SK-N-SH (cell line): ENCODE data around the gene OR8B12. TPM values are rescaled to one million over a fixed set of nuclear protein-coding genes. Genes with fewer than 3 reads are reported as not detected.

ENCODE experiments used
- CTCF ChIA-PET: fragments of 300-600, 350-600 bp; formaldehyde crosslinking; extraction: SDS; loops from one replicate; lab custom pipeline; 2021; lab: Yijun Ruan, JAX
- POLR2A ChIA-PET: fragments of 350-600 bp; sonication (Branson Sonifier 250); formaldehyde crosslinking; extraction: SDS; loops from one replicate; lab custom pipeline; 2020; ENCODE audit warnings: antibody characterized with exemption, inconsistent platforms; lab: Yijun Ruan, JAX
- DNase-seq: peaks from one replicate; pipeline ENCODE4 v3.0.0; 2012
- H2AFZ ChIP-seq: fragments of 200-600 bp; sonication (generic); 2 replicates; pipeline ENCODE4 v1.8.1; 2016; ENCODE audit warnings: antibody characterized with exemption, mild to moderate bottlenecking, low read depth
- H3F3A ChIP-seq: fragments of 200-600 bp; sonication (generic); replicated peaks from 2 replicates; pipeline ENCODE3; 2016; ENCODE audit warnings: antibody characterized with exemption, mild to moderate bottlenecking; ENCODE audit not compliant: insufficient read depth
- H3K27ac ChIP-seq, 2 experiments: fragments of 200-500 bp in 1 of 2; fragments of 200-600 bp in 1 of 2; sonication (Bioruptor generic) in 1 of 2; sonication (generic), shearing (Covaris generic) in 1 of 2; 2 replicates each; pipeline versions ENCODE4 v1.5.1 to v1.6.1; 2014 to 2016; ENCODE audit warnings: low read depth in 2 of 2, inconsistent platforms in 1 of 2, low read length in 1 of 2, mild to moderate bottlenecking in 1 of 2, mixed read lengths in 1 of 2
- H3K27me3 ChIP-seq: fragments of 200-600 bp; sonication (generic), shearing (Covaris generic); 2 replicates; pipeline ENCODE4 v1.6.1; 2016; ENCODE audit warnings: mixed run types; ENCODE audit not compliant: insufficient read depth
- H3K36me3 ChIP-seq, 2 experiments: fragments of 200-500 bp in 1 of 2; fragments of 200-600 bp in 1 of 2; sonication (Bioruptor generic) in 1 of 2; sonication (generic) in 1 of 2; replicated peaks in 1 of 2; 2 replicates each; pipeline versions ENCODE3 to v1.5.1; 2014 to 2016; ENCODE audit warnings: low read length in 1 of 2, mild to moderate bottlenecking in 1 of 2; ENCODE audit not compliant: insufficient read depth in 2 of 2, control insufficient read depth in 1 of 2
- H3K4me1 ChIP-seq, 2 experiments: fragments of 200-500 bp in 1 of 2; fragments of 200-600 bp in 1 of 2; sonication (Bioruptor generic) in 1 of 2; sonication (generic), shearing (Covaris generic) in 1 of 2; 2 replicates each; pipeline versions ENCODE4 v1.5.1 to v1.6.1; 2014 to 2016; ENCODE audit warnings: low read depth in 1 of 2, low read length in 1 of 2, mixed run types in 1 of 2; ENCODE audit not compliant: insufficient read depth in 2 of 2, control insufficient read depth in 1 of 2
- H3K4me2 ChIP-seq: fragments of 200-600 bp; sonication (generic), shearing (Covaris generic); 2 replicates; pipeline ENCODE4 v1.6.1; 2017; ENCODE audit warnings: mixed run types
- H3K4me3 ChIP-seq, 2 experiments: fragments of 200-500 bp in 1 of 2; fragments of 200-600 bp in 1 of 2; sonication (Bioruptor generic) in 1 of 2; sonication (generic), shearing (Covaris generic) in 1 of 2; 2 replicates each; pipeline versions ENCODE4 v1.5.1 to v1.8.1; 2014 to 2016; ENCODE audit warnings: low read depth in 2 of 2, inconsistent platforms in 1 of 2, low read length in 1 of 2, mild to moderate bottlenecking in 1 of 2, mixed read lengths in 1 of 2, moderate library complexity in 1 of 2
- H3K79me2 ChIP-seq: fragments of 200-600 bp; sonication (generic); 2 replicates; pipeline ENCODE4 v1.8.1; 2017; ENCODE audit warnings: mild to moderate bottlenecking; ENCODE audit not compliant: insufficient read depth
- H3K9ac ChIP-seq: fragments of 200-600 bp; sonication (generic); 2 replicates; pipeline ENCODE4 v1.6.1; 2017; ENCODE audit warnings: mixed run types
- H3K9me2 ChIP-seq: fragments of 200-600 bp; sonication (generic); 2 replicates; pipeline ENCODE4 v1.6.1; 2017; ENCODE audit warnings: mixed run types
- H3K9me3 ChIP-seq: fragments of 200-600 bp; sonication (generic); 2 replicates; pipeline ENCODE4 v1.6.1; 2017; ENCODE audit warnings: mixed run types, mild to moderate bottlenecking, moderate library complexity
- H4K20me1 ChIP-seq: fragments of 200-600 bp; sonication (generic); 2 replicates; pipeline ENCODE4 v1.6.1; 2017; ENCODE audit warnings: mild to moderate bottlenecking, mixed run types; ENCODE audit not compliant: insufficient read depth
- ELF1 ChIP-seq: IDR thresholded peaks from 2 replicates; pipeline ENCODE4 v1.4.0; 2012
- FOSL2 ChIP-seq: IDR thresholded peaks from 2 replicates; pipeline ENCODE4 v1.4.0; 2012; ENCODE audit warnings: low read depth, mild to moderate bottlenecking, moderate library complexity, borderline replicate concordance
- FOXJ3 ChIP-seq: sonication (generic); formaldehyde crosslinking; IDR thresholded peaks from 2 replicates; pipeline ENCODE4 v1.5.1; 2020; ENCODE audit warnings: mild to moderate bottlenecking, missing genetic modification reagents
- FOXM1 ChIP-seq: IDR thresholded peaks from 2 replicates; pipeline ENCODE4 v1.4.0; 2012; ENCODE audit warnings: low read depth, mild to moderate bottlenecking
- GATA2 ChIP-seq: sonication (generic); formaldehyde crosslinking; IDR thresholded peaks from 2 replicates; pipeline ENCODE4 v1.5.0; 2020; ENCODE audit warnings: mild to moderate bottlenecking, missing genetic modification reagents
- IRF3 ChIP-seq: fragments of 150-350 bp; IDR thresholded peaks from 2 replicates; pipeline ENCODE4 v1.6.1; 2016; ENCODE audit warnings: mild to moderate bottlenecking, low read depth, low read length
- MXI1 ChIP-seq: IDR thresholded peaks from 2 replicates; pipeline ENCODE4 v1.6.1; 2012; ENCODE audit warnings: mild to moderate bottlenecking, low read depth, low read length, improper control_type of control experiment
- PBX3 ChIP-seq: IDR thresholded peaks from 2 replicates; pipeline ENCODE4; 2012
- REST ChIP-seq: IDR thresholded peaks from 2 replicates; pipeline ENCODE4 v1.6.1; 2012; ENCODE audit warnings: mild to moderate bottlenecking, low read depth, low read length, moderate library complexity
- SIN3A ChIP-seq: IDR thresholded peaks from 2 replicates; pipeline ENCODE4 v1.6.1; 2012; ENCODE audit warnings: low read depth, mild to moderate bottlenecking, low read length, moderate library complexity, borderline replicate concordance
- TCF12 ChIP-seq: IDR thresholded peaks from 2 replicates; pipeline ENCODE4 v1.4.0; 2012
- USF2 ChIP-seq: fragments of 150-350 bp; IDR thresholded peaks from 2 replicates; pipeline ENCODE4 v1.6.1; 2017; ENCODE audit warnings: antibody characterized with exemption, low read length, low read depth, borderline replicate concordance
- whole genome bisulfite sequencing: methylation state at CpG from one replicate; pipeline ENCODE4 v1.1.6; 2017; ENCODE audit warnings: low lambda C conversion rate; 5-methylcytosine and 5-hydroxymethylcytosine counted together
- polyA plus RNA-seq, 3 experiments: library from polyadenylated mRNA; depleted of rRNA; stranded (reverse); fragments of >200 nt; gene quantifications; 2 replicates each; pipeline ENCODE4 v1.2.3, GENCODE V29; 2012

Gene OR8B12
- polyA plus RNA-seq, 1 of the 3 experiments (the other 2 are of a cell fraction) = not detected

- no peak for TF ChIP-seq ELF1
- TF ChIP-seq PBX3 = no peak
- no peak for TF ChIP-seq REST
- TF ChIP-seq FOXJ3 (CRISPR knock-in tag) = no peak
Measured at GRCh38 chr11:124511745-124512144, 31.7 kb downstream of the OR8B12 start (continued).

GRCh38 chr11:124510279-124510678 lies 33.2 kb downstream of the OR8B12 start:
- H3F3A ChIP-seq = no peaks in the 10 kb centered on the region
- TF ChIP-seq SIN3A (no peak), USF2 (no peak), MXI1 (no peak), TCF12 (no peak), PBX3 (no peak), GATA2 (CRISPR knock-in tag) (no peak), FOXM1 (no peak), FOSL2 (no peak), IRF3 (no peak)
- H3K9ac ChIP-seq = no peak overlapping the region
- H3K27ac ChIP-seq = no peak overlapping the region
- H3K4me2 ChIP-seq = no peak overlapping the region
- CTCF ChIA-PET = interaction anchor here (0.9 kb wide), 1 partner anchor 12 kb away, joined by 3 read pairs; no protein-coding TSS in a partner anchor
- WGBS = 0% methylated on average over 3 of the region's 4 CpGs
- POLR2A ChIA-PET = no interaction called here
- no peaks in the 10 kb centered on the region for H3K4me1 ChIP-seq
- no peaks in the 10 kb centered on the region for H3K79me2 ChIP-seq
- H4K20me1 ChIP-seq = no peaks in the 10 kb centered on the region
- no peak overlapping the region for H3K4me3 ChIP-seq
- H2AFZ ChIP-seq = no peak overlapping the region
- no peaks in the 10 kb centered on the region for H3K36me3 ChIP-seq
- no peak for DNase-seq
- H3K9me2 ChIP-seq = no peaks in the 10 kb centered on the region
- H3K9me3 ChIP-seq = no peaks in the 10 kb centered on the region
- no peaks in the 10 kb centered on the region; the same call in 1 of the 2 replicates for H3K27me3 ChIP-seq
